Memory B cell (primary cell): Measurements from ENCODE around the gene MFSD12.
"Not testable (repeated sequence)": the region's sequence is repeated elsewhere in the genome, so short reads cannot be mapped to it uniquely, and the experiment has no call there.

Experiments used
- ATAC-seq: fragments of 150-1000 bp; cut with Tn5 transposase; 2 replicates; pipeline ENCODE4 v1.10.0; 2021; ENCODE audit warnings: low read depth, mild to moderate bottlenecking, moderate library complexity
- DNase-seq, 2 donors: peaks; one replicate each; pipeline ENCODE4 v3.0.0; 2022; ENCODE audit warnings: low spot score in 2 of 2
- H3K27ac Mint-ChIP-seq: one replicate; pipeline ENCODE4 v1.8.0; 2022; ENCODE audit warnings: mild to moderate bottlenecking, moderate library complexity, mixed read lengths
- H3K27me3 Mint-ChIP-seq: one replicate; pipeline ENCODE4 v1.8.0; 2022; ENCODE audit warnings: mixed read lengths
- H3K36me3 Mint-ChIP-seq: one replicate; pipeline ENCODE4 v1.8.0; 2022; ENCODE audit warnings: mild to moderate bottlenecking, mixed read lengths
- H3K4me1 Mint-ChIP-seq: one replicate; pipeline ENCODE4 v1.8.0; 2022; ENCODE audit warnings: mixed read lengths
- H3K4me3 Mint-ChIP-seq: one replicate; pipeline ENCODE4 v1.8.0; 2022; ENCODE audit warnings: mild to moderate bottlenecking, moderate library complexity, mixed read lengths
- H3K9me3 Mint-ChIP-seq: one replicate; pipeline ENCODE4 v1.8.0; 2022; ENCODE audit warnings: mixed read lengths

MFSD12 gene

GRCh38 chr19:3511506-3512251 lies 45.7 kb downstream of the MFSD12 start:
- peaks cover 7% of the 10 kb centered on the region for H3K36me3 Mint-ChIP-seq
- H3K4me1 Mint-ChIP-seq: peaks cover 37% of the 10 kb centered on the region
- ATAC-seq (no peak), DNase-seq (no peak)
- no peak overlapping the region for H3K27ac Mint-ChIP-seq
- no peaks in the 10 kb centered on the region for H3K27me3 Mint-ChIP-seq
- H3K9me3 Mint-ChIP-seq: no peaks in the 10 kb centered on the region
- no peak overlapping the region for H3K4me3 Mint-ChIP-seq

- Mint-ChIP-seq H3K4me3 (no peak overlapping the region), H3K4me1 (peaks cover 32% of the 10 kb centered on the region), H3K36me3 (peaks cover 7% of the 10 kb centered on the region), H3K27ac (no peak overlapping the region), H3K27me3 (no peaks in the 10 kb centered on the region), H3K9me3 (no peaks in the 10 kb centered on the region)
- DNase-seq: no peak
- no peak for ATAC-seq
These were observed 46.7 kb downstream of the MFSD12 start for GRCh38 chr19:3510727-3511126.

- Mint-ChIP-seq H3K36me3 (peaks cover 7% of the 10 kb centered on the region), H3K4me3 (peak overlapping the region; percentile 28), H3K9me3 (no peaks in the 10 kb centered on the region), H3K4me1 (peaks cover 35% of the 10 kb centered on the region), H3K27me3 (no peaks in the 10 kb centered on the region), H3K27ac (peak overlapping the region; percentile 6)
- no peak for ATAC-seq
- DNase-seq: no peak
These were observed 47.8 kb downstream of the MFSD12 start for GRCh38 chr19:3509566-3509989.

DNA sequence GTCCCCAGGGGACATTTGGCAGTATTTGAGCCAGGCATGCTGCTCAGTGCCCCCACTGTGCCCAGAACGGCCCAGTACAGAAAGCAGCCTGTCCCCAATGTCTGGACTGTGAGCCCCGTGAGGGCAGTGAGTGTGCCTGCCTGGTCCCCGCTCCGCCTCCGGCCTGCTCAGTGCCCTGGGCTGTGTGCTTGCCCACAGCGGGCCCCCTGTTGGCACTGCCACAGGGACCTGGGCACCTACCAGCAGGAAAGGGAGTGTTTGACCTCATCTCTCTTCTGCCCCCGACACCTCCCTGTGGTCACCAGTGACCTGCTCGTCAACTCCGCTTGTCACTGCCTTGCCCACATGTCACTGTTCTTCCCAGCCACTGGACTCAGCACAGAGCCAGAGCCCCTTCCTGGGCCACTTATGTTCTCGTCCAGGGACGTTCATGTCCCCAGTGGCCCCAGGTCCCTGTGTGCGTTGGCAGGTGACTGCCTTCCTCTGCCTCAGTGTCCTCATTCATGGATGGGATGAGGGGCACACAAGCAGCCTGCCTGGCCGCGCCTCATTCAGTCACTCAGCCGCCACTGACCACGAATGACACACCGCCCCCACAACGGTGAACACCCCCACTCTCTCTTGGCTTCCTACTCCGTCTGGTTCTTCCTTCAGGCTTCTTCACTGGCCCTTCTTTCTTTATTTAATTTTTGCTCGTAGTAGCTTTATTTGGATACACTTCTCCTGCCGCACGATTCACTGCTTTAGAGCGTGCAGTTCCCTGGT lies 48.4 kb downstream of the MFSD12 start:
- Mint-ChIP-seq H3K4me1 (peaks cover 31% of the 10 kb centered on the region), H3K4me3 (peak overlapping the region; percentile 28), H3K36me3 (peaks cover 7% of the 10 kb centered on the region), H3K27me3 (no peaks in the 10 kb centered on the region), H3K9me3 (no peaks in the 10 kb centered on the region), H3K27ac (peak overlapping the region; percentile 6)
- ATAC-seq: no peak
- DNase-seq: no peak

DNA sequence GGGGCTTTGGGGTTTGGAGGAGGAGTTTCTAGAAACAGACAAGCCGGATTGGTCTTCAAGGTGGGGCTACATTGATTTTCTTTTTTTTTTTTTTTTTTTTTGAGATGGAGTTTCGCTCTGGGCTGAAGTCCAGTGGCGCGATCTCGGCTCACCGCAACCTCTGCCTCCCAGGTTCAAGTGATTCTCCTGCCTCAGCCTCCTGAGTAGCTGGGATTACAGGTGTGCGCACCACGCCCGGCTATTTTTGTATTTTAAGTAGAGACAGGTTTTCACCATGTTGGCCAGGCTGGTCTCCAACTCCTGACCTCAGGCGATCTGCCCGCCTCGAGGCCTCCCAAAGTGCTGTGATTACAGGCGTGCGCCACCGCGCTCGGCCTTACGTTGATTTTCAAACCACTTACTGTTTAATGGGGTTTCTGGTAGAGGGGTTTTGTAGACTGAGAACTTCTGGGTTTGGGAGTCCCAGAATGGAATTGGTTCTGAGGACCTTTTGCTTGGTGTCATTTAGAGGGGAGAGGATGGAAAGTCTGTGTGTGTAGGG lies 49.2 kb downstream of the MFSD12 start:
- Mint-ChIP-seq H3K4me3 (peak overlapping the region; percentile 21), H3K4me1 (peaks cover 28% of the 10 kb centered on the region)
- H3K27me3 Mint-ChIP-seq, DNase-seq, ATAC-seq, H3K36me3 Mint-ChIP-seq, H3K27ac Mint-ChIP-seq, H3K9me3 Mint-ChIP-seq: not testable (repeated sequence)

- Mint-ChIP-seq H3K4me3 (peak overlapping the region; percentile 92), H3K27ac (peak overlapping the region; percentile 83), H3K9me3 (no peaks in the 10 kb centered on the region), H3K4me1 (peaks cover 28% of the 10 kb centered on the region), H3K27me3 (no peaks in the 10 kb centered on the region), H3K36me3 (peaks cover 7% of the 10 kb centered on the region)
- DNase-seq: no peak
- no peak for ATAC-seq
These were observed 49.8 kb downstream of the MFSD12 start for GRCh38 chr19:3507371-3508120.

- H3K4me3 Mint-ChIP-seq: peak overlapping the region; percentile 92
- peaks cover 26% of the 10 kb centered on the region for H3K4me1 Mint-ChIP-seq
- DNase-seq (peak in 1 of 2 donors; percentile 34), ATAC-seq (no peak)
- peak overlapping the region; percentile 96 for H3K27ac Mint-ChIP-seq
- no peaks in the 10 kb centered on the region for H3K9me3 Mint-ChIP-seq
- H3K27me3 Mint-ChIP-seq: no peaks in the 10 kb centered on the region
- peaks cover 5% of the 10 kb centered on the region for H3K36me3 Mint-ChIP-seq
These were observed 50.7 kb downstream of the MFSD12 start for GRCh38 chr19:3506384-3507340.

- peak; percentile 90 for ATAC-seq
- Mint-ChIP-seq H3K4me1 (peaks cover 29% of the 10 kb centered on the region), H3K27ac (peak within 1 kb of the TSS; percentile 96)
These were observed 51.6 kb downstream of the MFSD12 start, which contains the start of gene FZR1 for GRCh38 chr19:3505598-3506383. TSS of gene FZR1 (plus strand) at chr19:3506311. CDS start at chr19:3522990, 16,679 bp downstream.

GRCh38 chr19:3504735-3505134 lies 52.7 kb downstream of the MFSD12 start:
- ATAC-seq: no peak
- Mint-ChIP-seq H3K27me3 (no peaks in the 10 kb centered on the region), H3K27ac (peak overlapping the region; percentile 96), H3K9me3 (no peaks in the 10 kb centered on the region), H3K4me3 (peak overlapping the region; percentile 38), H3K36me3 (peaks cover 2% of the 10 kb centered on the region), H3K4me1 (peaks cover 26% of the 10 kb centered on the region)
- no peak for DNase-seq

More at GRCh38 chr19:3505598-3506383, 51.6 kb downstream of the MFSD12 start, which contains the start of gene FZR1:
- H3K9me3 Mint-ChIP-seq: no peaks in the 10 kb centered on the region
- peaks cover 5% of the 10 kb centered on the region for H3K36me3 Mint-ChIP-seq
- no peaks in the 10 kb centered on the region for H3K27me3 Mint-ChIP-seq
- peak within 1 kb of the TSS; percentile 92 for H3K4me3 Mint-ChIP-seq
- DNase-seq: peak; percentile 96 to 99

GRCh38 chr19:3503036-3503572 lies 54.3 kb downstream of the MFSD12 start:
- no peak overlapping the region for H3K4me3 Mint-ChIP-seq
- no peaks in the 10 kb centered on the region for H3K36me3 Mint-ChIP-seq
- peaks cover 22% of the 10 kb centered on the region for H3K4me1 Mint-ChIP-seq
- no peak for ATAC-seq
- H3K27me3 Mint-ChIP-seq: no peaks in the 10 kb centered on the region
- no peak for DNase-seq
- no peak overlapping the region for H3K27ac Mint-ChIP-seq
- no peaks in the 10 kb centered on the region for H3K9me3 Mint-ChIP-seq

DNA sequence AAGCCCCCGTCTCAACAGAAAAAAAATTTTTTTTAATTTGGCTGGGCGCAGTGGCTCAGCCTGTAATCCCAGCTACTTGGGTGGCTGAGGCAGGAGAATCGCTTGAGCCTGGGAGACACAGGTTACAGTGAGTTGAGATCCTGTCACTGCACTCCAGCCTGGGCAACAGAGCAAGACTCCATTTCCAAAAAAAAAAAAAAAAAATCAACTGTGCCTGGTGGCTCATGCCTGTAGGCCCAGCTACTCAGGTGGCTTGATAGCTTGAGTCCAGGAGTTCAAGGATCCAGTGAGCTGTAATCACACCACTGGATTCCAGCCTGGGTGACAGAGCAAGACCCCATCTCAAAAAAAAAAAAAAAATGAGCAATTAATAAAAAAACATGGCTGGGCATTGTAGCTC lies 55.6 kb downstream of the MFSD12 start:
- Mint-ChIP-seq H3K9me3 (no peaks in the 10 kb centered on the region), H3K27ac (no peak overlapping the region), H3K27me3 (no peaks in the 10 kb centered on the region), H3K4me3 (no peak overlapping the region), H3K4me1 (peaks cover 17% of the 10 kb centered on the region), H3K36me3 (peaks cover 4% of the 10 kb centered on the region)
- ATAC-seq (no peak), DNase-seq (no peak)

- ATAC-seq: peak; percentile 89
- peak within 1 kb of the TSS; percentile 97 for H3K27ac Mint-ChIP-seq
These were observed 56.8 kb downstream of the MFSD12 start, which contains the start of gene DOHH for GRCh38 chr19:3500429-3501101. TSS of gene DOHH (minus strand) at chr19:3500674. CDS start at chr19:3496814, 3,860 bp downstream.

More at GRCh38 chr19:3500429-3501101, 56.8 kb downstream of the MFSD12 start, which contains the start of gene DOHH:
- Mint-ChIP-seq H3K9me3 (no peaks in the 10 kb centered on the region), H3K27me3 (no peaks in the 10 kb centered on the region), H3K4me1 (peaks cover 16% of the 10 kb centered on the region), H3K4me3 (peak within 1 kb of the TSS; percentile 92), H3K36me3 (peaks cover 6% of the 10 kb centered on the region)
- peak; percentile 90 to 94 for DNase-seq
